GM18873 (cell line): ENCODE measurements around the gene SLC7A4.
"Not testable (repeated sequence)": the region's sequence is repeated elsewhere in the genome, so short reads cannot be mapped to it uniquely, and the experiment has no call there.

Source experiments
- ATAC-seq: cut with Tn5 transposase; IDR thresholded peaks from one replicate; pipeline ENCODE4 v1.9.1; 2021; ENCODE audit warnings: mild to moderate bottlenecking, moderate library complexity, moderate number of reproducible peaks; ENCODE audit not compliant: unreplicated experiment, low FRiP score

The SLC7A4 gene

DNA sequence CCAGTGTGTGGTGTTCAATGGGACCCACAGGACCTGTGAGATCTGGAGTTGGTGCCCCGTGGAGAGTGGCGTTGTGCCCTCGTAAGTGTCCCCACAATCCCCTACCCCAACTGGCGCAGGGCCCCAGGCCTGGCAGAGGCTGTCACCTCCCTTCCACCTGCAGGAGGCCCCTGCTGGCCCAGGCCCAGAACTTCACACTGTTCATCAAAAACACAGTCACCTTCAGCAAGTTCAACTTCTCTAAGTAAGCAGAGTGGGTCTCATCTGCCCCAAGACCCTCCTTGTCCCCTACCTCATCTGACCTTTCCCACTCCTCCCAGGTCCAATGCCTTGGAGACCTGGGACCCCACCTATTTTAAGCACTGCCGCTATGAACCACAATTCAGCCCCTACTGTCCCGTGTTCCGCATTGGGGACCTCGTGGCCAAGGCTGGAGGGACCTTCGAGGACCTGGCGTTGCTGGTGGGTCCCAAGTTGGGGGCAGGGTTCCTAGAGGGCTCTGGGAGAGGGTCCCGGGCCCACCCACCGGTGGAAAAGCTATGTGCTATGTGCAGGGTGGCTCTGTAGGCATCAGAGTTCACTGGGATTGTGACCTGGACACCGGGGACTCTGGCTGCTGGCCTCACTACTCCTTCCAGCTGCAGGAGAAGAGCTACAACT lies 9.3 kb downstream of the SLC7A4 start:
- no peak for ATAC-seq

DNA sequence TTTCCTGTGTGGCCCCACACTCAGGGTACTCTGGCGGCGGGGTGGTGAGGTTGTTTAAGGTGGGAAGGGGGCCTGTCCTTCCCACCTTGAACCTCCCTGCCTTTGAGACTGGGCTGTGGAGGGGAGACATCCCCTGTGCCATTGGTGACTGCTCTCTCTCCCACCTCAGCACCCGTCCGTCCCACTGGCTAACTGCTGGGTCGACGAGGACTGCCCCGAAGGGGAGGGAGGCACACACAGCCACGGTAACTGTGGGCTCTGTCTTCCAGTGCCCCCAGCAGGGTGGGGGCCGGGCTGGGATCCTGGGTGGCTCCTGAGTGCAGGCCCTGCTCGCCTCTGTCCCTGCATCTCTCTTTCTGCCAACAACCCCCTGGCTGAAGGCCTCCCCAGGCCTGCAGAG lies 9.9 kb downstream of the SLC7A4 start:
- no peak for ATAC-seq

DNA sequence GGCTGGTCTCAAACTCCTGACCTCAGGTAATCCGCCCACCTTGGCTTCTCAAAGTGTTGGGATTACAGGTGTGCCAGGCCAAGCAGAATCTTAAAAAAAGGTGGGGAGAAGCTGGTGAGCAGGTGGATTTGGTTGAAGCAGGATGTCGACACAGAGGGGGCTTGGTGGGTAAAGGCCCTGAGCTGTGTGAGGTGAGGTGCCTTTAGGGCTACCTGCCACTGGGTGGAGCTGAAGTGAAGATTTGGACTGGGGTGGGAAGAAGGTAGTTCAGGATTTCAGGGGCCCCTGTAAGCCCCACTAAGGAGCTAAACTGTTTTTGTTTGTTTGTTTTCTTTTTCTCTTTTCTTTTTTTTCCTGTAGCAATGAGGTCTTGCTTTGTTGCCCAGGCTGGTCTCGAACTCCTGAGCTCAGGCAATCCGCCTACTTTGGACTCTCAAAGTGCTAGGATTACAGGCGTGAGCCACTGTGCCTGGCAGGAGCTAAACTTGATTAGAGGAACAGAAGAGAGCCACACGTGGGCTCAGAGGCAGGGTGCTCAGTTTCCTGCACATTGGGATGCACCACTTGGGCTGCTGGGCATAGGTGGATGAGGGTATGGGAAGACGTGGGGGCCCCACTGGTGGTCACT lies 11.4 kb downstream of the SLC7A4 start:
- ATAC-seq, result no peak

DNA sequence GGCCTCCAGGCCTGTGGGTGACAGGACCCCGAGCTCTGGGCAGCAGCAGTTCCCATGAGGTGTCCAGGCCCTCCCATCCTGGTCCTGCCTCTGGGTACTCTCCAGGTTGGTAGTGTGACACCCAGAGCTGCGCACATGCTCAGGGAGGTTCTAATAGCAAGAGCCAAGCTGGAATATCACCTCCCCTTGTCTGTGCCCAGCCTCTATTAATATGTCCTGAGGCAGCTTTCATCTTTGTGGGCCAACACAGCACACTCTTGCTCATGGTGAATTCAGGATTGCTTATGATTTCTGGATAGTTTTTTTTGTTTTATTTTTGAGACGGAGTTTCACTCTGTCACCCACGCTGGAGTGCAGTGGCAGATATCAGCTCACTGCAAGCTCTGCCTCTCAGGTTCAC lies 14.0 kb downstream of the SLC7A4 start:
- no peak for ATAC-seq

DNA sequence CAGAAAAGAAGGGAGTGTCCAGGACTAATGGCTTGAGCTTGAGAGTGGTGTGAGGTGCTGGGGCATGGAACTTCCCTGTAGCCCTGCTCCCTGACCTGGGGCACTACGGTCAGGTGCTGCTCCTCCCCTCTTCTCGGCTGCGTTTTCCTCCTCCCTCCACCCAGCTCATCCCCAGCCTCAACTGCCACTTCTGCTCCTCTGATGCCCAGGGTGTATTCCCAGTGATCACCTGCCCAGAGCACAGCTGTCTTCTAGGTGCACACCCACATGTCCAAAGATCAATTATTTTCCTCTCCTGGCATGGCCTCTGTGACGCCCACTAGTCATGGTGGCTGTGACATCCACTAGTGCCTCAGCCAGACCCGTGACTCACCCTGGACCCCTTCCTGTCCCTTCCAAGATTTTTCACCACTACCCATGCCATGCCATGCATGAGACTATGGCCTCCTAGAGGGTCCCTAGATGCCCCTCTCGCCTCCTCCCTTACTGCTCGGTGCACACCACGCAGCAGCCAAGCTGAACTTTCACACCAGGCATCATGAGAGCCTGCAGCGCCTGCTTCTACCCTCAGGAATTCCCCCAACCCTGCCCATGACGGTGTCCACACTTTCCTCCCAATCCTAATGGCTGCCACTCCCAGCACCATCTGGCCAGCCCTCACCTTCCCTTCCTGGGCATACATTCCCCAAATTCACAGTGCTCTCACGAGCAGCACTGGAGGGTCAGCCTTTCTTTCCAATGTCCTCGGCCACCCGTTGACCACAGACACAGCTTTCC lies 15.5 kb downstream of the SLC7A4 start:
- ATAC-seq, result no peak

DNA sequence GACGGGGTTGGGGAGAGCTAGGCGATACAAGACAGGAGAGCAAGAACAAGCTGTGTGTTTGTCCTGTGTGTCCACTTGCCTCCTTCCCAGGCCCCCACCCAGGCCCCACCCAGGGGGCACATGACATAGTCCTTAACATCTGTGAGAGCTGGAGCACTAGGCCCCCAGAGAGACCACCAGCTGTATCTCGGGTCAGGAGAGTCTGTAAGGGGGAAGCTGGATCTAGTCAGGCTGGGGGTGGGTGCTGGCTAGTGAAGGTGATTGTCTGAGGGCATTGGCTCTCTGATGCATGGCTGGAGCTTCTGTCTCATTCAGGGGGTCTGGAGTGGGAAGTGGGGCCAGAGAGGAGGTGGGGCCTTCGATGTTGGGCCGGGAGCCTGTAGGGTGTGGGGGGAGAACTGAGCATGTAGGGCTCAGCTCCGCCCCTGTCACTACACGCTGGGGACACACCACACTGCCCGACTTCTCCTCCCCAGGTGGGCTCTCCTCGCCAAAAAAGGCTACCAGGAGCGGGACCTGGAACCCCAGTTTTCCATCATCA lies 16.8 kb downstream of the SLC7A4 start:
- ATAC-seq, result no peak

DNA sequence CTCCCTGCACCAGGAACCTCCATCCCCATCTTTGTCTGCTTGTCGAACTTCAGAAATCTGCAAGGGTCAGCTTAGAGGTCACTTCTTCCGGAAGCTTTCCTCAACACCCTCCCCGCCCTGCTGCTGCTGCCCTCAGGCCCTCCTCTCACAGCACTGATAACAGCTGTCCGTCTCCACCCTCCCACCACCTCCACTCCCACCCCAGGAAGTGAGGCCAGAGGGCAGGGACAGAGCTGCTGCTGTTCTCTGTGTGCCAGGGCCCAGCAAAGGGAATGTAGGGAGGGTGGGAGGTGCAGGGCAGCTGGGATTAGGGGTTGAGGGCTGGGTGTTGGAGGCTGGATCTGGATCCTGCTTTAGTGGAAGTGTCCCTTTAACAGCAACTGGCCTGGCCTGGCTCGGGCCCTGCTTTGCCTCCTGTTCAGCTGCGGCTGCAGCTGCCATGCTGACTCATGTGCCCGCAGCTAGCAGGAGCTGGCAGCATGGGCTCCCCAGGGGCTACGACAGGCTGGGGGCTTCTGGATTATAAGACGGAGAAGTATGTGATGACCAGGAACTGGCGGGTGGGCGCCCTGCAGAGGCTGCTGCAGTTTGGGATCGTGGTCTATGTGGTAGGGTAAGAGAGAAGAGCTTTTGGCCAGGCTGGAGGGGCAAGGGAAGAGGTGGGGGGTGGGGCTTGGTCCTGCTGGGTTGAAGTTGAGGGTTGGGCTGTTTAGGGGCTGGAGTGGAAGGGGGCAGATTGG lies 17.5 kb downstream of the SLC7A4 start, which contains the start of gene P2RX6:
P2RX6 (plus strand) TSS at position 440 of the 740 bp plus-strand sequence; CDS start at position 450, 10 bp downstream.
- ATAC-seq, result no peak

DNA sequence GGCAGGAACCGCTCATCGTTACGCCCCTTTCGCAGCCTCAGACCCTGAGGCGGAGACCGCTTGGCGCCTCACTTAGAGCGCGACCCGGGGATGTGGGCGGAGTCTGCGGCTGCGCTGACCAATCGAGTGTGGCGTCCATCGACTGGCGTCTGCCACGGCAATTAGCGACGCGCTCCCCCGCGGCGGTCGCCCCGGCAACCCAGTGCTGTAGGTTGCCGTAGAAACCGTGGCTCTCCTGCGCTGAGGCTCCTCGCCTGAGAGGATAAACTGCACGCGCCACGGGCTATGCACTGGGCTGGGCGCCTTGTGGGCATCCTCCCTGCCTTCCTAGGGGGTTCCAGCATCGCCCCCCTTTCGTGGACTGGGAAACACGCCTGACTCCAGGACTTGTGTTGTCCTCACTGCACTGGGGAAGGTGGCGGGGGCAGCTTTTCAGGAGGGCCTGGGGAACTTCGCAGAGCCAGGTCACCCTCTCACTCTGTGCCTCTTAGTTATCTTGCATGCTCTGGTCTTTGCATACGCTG lies 18.1 kb downstream of the SLC7A4 start:
- ATAC-seq, result peak; percentile 55

DNA sequence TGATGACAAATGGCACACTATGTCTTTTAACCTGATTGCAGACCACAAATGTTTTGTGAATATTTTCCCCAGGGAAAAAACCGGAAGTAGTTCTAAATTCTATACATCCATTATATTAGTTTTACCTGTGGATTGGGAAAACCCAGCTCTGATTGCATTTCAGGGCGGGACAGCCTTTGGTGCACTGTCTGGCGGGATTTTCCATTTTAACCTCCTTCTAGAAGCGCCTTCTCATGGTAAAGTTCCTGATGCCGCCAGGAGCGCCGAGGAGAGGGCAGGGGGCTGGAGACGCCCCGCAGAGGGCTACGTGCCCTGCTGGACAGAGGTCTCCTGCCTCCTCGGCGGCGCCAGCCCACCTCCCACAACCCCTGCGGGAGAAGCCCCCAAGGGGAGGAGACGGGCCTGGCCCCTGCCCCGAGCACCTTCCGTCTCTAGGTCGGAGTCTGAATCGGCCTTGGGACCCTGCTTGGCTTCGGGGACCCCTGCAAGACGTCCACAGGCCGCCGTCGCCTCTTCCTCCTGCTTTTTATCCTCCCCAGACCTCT lies 18.6 kb downstream of the SLC7A4 start:
- ATAC-seq, result no peak

DNA sequence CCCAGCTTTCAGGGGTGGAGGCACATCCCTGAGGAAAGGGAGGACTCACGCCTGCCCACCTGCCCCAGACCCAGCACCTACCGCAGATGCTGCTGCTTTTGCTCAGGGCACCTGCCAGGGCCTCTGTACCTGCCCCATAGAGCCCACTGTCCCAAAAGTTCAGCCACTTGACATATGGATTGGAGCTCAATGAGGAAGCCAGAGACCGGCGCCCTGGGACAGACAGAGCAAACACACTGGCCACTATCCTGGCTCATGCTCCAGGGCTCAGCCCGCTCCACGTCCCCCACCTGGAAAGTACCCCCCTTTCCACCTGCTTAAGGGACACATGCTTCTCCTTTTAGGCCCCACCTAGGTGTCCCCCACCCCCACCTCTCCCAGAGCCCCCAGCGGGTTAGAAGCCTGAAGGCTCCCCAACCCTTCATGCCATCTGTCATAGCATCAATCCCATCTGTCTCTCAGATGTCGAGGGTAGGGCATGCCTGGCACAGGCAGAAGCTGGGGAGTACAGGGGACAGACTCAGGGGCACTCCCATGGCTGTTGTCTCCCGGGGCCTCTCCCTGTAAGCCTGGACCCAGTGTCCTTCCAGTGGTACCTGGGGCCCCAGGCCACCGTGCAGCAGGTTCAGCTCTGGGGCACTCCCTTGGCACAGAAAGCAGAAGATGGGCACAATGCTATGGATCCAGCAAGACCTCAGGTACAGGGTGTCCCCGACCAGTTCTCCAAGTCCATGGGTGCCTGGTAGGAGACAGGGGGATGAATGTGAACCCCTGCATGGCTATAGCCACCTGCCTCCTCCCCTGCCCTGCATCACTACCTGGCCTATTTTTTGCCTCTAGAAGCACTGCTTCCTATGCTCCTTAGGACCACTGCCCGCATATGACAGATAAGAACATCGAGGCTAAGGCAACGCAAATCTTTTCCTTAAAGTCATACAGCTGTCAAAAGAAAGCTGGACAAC lies 19.6 kb downstream of the SLC7A4 start:
- no peak for ATAC-seq

DNA sequence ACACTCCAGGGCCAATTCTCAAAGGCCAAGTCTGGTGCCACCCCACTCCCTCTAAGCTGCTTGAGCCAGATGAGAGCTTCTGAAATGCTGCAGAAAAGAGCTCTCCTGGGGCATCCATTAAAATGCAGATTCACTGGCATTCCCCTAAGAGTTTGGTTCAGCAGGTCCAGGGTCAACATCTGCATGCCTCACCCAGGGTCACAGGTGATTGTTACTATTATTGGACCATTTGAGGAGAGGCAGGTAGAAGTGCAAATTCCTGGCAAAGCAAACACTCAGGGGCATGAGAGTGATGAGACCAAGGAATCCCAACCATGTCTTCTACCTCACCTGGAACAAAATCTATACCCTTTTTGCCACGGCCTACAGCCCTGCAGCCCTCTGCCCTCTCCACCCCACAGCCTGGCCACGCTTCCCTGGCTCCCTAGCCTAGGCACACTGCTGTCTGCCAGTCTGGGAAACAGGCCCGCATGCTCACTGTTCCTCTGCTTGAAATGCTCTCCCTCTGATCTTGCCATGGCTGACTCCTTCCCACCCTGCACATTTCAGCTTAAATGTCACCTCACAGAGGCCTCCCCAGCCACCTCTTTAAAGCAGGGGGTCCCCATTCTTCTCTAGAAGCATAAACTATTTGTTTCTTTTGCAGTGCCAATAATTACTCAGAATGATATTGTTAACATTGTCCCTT lies 21.8 kb downstream of the SLC7A4 start:
- ATAC-seq, result no peak

DNA sequence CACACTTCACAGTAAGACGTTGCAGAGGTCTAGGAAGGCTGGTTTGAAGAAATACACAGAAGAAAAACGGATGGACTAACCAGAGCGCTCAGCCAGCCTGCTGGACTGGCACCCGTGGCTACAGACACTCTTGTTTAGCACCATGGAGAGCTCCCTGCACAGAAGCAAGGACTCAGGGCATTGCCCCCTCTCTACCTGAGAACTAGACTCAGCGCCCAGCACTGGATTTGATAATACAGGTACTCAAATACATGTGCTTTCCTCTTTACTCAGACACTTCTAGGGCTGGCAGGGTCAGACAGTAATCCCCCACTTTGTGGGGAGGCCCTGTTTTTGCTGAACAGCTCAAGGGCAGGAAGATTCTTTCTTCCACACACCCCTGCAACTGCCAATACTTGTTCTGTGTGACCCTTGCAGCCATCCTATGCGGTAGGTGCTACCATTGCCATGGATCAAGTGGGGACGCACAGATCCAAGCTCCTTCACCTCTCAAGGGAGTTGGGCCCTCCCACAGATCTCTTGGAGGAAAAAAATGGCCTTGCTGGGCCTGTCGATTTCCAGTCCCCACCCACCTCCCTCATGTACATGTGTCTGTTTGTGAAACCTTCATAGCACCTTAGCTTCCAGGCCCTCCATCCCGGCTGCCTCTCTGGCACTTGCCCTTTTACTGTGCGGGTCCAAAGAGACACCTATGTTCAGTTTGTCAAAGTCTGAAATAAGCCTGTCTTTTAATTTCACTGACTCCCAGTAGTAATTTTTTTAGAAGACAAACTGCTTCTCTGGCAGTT lies 22.5 kb downstream of the SLC7A4 start:
- ATAC-seq, result no peak

DNA sequence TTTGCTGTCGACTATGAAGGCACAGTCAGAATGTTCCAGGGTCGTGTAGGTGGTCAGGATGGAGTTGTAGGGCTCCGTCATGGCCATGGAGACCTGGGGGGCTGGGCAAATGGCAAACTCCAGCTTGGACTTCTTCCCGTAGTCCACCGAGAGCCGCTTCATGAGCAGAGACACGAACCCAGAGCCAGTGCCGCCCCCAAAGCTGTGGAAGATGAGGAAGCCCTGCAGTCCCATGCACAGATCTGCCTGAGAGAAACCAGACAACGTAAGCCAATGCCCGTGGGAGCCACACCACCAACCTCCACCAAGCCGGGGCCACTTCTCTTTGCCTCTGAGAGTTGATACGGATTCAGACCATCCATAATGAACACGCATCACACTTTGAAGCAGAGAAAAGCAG lies 23.2 kb downstream of the SLC7A4 start:
- ATAC-seq, result not testable (repeated sequence)

DNA sequence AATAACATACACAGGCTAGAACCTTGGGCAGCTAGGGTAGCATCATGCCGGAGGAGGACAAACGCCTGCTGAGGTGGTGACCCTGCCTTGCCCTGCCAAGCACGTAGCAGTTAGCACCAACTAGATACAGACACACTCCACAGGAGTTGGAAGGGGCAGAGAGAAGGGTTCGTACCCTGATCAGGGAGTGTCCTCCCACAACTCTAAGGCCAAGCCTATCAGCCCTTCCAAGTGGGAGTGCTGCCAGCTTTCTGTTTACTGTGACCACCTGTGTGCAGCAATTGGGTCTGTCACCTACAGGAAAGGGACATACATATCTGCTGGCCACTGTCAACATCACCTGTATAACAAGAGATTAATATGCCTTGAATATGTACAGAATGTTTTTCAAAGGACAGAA lies 28.6 kb downstream of the SLC7A4 start:
- no peak for ATAC-seq

DNA sequence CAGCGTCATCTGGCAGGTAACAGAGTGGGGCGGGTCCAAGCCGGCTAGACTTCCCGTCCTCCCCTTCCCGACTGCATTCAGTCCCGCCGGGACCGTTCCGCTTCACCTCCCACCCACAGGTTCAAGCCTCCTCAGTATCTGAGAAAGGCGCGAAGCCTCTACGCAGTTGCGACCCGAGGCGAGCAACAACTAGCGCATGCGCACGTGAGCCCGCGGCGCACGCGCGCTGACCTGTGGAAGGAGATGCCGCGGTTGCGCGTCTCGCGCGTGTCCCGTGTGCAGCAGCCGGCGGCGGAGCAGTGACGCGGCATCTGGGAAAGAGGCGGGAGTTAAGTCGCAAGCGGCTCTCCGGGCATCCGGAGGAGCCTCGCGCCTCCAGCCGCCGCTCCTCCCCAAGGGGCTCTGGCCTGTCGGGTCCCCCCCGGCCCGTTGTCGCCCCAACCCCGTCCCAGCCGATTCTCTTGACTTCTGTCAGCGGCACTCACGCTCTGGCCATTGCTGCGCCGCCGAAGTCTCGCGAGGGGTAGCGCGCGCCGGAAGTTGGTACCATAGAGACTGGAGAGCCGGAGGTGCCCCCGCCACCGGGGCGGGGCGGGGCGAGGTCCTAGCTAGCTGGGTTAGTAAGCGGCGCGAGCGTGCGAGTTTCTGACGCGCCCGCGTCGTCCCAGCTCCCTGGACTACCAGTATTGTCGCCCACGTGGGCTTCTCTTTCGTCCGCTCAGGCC lies 30.6 kb downstream of the SLC7A4 start, which contains the start of gene THAP7:
THAP7 (minus strand) TSS at position 518 of the 725 bp plus-strand sequence; CDS start at position 311, 207 bp downstream.
- ATAC-seq, result peak; percentile 65

DNA sequence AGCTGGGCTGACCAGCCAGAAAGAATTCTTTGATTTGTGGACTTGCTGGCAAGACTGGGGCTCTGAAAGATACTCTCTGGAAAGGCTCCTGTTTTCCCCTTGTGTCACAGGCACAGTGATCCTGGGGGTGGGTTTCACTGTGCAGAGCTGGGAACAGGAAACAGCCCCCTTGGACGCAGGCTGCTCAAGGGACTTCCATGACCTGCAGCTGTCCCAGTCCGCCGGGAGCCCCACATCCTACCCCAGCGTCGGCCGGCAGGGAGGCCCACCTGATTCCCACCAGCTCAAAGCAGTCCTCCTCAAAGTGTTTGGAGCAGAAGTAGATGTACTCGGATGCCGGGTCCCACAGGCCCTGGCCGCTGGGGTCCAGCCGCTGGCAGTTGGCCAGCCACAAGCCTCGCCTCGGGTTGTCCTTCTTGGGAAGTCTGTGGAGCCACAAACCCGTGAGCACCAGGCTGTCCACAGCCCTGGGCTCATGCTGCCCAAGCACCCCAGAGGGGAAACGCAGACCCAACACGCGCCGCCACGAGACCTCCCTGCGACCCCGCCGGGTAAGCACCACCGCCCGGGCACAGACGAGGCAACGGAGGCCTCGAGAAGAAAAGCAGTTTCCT lies 31.3 kb downstream of the SLC7A4 start:
- no peak for ATAC-seq
